NCI-H128 (cell line): ENCODE measurements around the gene GDI1.

Experiments
- DNase-seq: peaks from one replicate; lab custom pipeline; 2025; ENCODE audit not compliant: unreplicated experiment; lab: John Stamatoyannopoulos, UW

GDI1 gene

GRCh38 chrX:154408659-154409221, 28.2 kb upstream of the GDI1 start:
- DNase-seq = no peak

GRCh38 chrX:154409222-154409871, 27.6 kb upstream of the GDI1 start, which contains the start of gene DNASE1L1:
TSS of gene DNASE1L1 (minus strand) at chrX:154409254. CDS start at chrX:154405568, 3,686 bp downstream.
- DNase-seq = no peak

GRCh38 chrX:154411981-154412340, 25.0 kb upstream of the GDI1 start:
- DNase-seq = peak; percentile 14

- DNase-seq = no peak
Observed at GRCh38 chrX:154412468-154412867, 24.5 kb upstream of the GDI1 start.

GRCh38 chrX:154413142-154413541, 23.8 kb upstream of the GDI1 start:
- DNase-seq = no peak

- no peak for DNase-seq
Observed at GRCh38 chrX:154417157-154417556, 19.8 kb upstream of the GDI1 start.

GRCh38 chrX:154419189-154419588, 17.8 kb upstream of the GDI1 start:
- DNase-seq = no peak

- peak; percentile 2 for DNase-seq
Observed at GRCh38 chrX:154419688-154420401, 17.1 kb upstream of the GDI1 start.

GRCh38 chrX:154420402-154420756, 16.6 kb upstream of the GDI1 start:
- DNase-seq = no peak

GRCh38 chrX:154426916-154427770, 9.8 kb upstream of the GDI1 start:
- DNase-seq = no peak

- peak; percentile 82 for DNase-seq
Observed at GRCh38 chrX:154428176-154429171, 8.5 kb upstream of the GDI1 start, which contains the start of gene ATP6AP1. TSS of gene ATP6AP1 (plus strand) at chrX:154428677. CDS start at chrX:154428693, 16 bp downstream.

- no peak for DNase-seq
Observed at GRCh38 chrX:154429711-154430110, 7.2 kb upstream of the GDI1 start.

GRCh38 chrX:154430479-154430878, 6.5 kb upstream of the GDI1 start:
- DNase-seq = no peak

GRCh38 chrX:154430916-154431315, 6.0 kb upstream of the GDI1 start:
- DNase-seq = no peak

GRCh38 chrX:154431341-154431740, 5.6 kb upstream of the GDI1 start:
- no peak for DNase-seq

- no peak for DNase-seq
Observed at GRCh38 chrX:154432210-154432609, 4.7 kb upstream of the GDI1 start.

GRCh38 chrX:154433605-154434004, 3.3 kb upstream of the GDI1 start:
- DNase-seq = no peak

GRCh38 chrX:154434394-154435168, 2.4 kb upstream of the GDI1 start:
- no peak for DNase-seq

GRCh38 chrX:154435171-154435733, 1.7 kb upstream of the GDI1 start:
- no peak for DNase-seq
